GM19395 (cell line): Measurements from ENCODE around the gene FAM167B.
A peak's percentile ranks its signal among the peaks of the same experiment; 100 is the strongest.

Experiments
- ATAC-seq: cut with Tn5 transposase; IDR thresholded peaks from one replicate; pipeline ENCODE4 v1.9.1; 2021; ENCODE audit warnings: mild to moderate bottlenecking, moderate library complexity; ENCODE audit not compliant: unreplicated experiment

Gene FAM167B

GRCh38 chr1:32221980-32222755 is 24.9 kb upstream of the FAM167B start, which contains the start of the genes EIF3I and TMEM234:
TSS of gene EIF3I (plus strand) at chr1:32222407. CDS start at chr1:32222442, 35 bp downstream.
TSS of gene TMEM234 (minus strand) at chr1:32222353. CDS start at chr1:32222322, 31 bp downstream.
- peak; percentile 96 for ATAC-seq

- ATAC-seq: no peak
Measured at GRCh38 chr1:32223683-32224082, 23.3 kb upstream of the FAM167B start.

GRCh38 chr1:32224285-32224684 is 22.7 kb upstream of the FAM167B start:
- no peak for ATAC-seq

GRCh38 chr1:32228771-32229170 is 18.3 kb upstream of the FAM167B start:
- ATAC-seq: no peak

GRCh38 chr1:32231843-32232432 is 15.1 kb upstream of the FAM167B start:
- ATAC-seq: no peak

GRCh38 chr1:32232558-32233304 is 14.3 kb upstream of the FAM167B start:
- no peak for ATAC-seq

DNA sequence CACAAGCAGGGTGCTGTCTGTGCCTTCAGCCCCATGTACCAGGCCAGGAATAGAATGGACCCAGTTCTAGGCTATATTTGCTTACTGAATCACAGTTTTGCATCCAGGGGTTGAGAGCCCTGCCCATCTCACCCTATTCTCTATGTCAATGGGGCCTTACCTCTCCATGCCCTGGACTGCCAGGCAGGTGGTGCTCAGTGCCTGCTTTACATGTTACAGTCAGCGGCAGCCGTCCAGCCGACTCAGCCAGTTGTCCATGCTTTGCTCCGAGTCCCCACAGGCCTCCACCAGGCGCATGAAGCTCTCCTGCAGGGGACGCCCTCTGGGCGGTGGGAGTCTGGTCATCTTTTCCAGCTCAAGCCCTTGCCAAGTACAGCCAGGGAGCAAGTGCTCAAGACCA is 12.2 kb upstream of the FAM167B start:
- ATAC-seq: no peak

DNA sequence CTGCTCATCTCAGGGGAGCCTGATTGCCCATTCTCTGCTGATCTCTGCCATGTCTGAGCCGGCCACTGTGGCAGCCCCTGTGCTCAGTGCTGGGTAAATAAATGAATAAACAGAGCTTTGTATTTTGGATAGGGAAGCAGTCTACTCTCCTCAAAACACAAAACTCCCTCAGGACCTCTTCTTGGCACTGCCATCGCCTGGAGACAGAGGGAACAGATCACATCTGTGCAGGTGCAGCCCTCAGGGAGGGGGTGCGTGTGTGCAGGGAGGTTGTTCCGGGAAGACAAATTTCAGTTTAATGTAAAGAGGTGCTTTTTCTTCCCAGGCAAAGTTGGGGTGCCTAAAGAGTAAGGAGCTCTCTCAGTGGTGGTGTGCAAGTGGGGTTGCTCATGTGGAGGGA is 7.7 kb upstream of the FAM167B start:
- ATAC-seq: no peak

- ATAC-seq: no peak
Measured at GRCh38 chr1:32239790-32240139, 7.3 kb upstream of the FAM167B start.

DNA sequence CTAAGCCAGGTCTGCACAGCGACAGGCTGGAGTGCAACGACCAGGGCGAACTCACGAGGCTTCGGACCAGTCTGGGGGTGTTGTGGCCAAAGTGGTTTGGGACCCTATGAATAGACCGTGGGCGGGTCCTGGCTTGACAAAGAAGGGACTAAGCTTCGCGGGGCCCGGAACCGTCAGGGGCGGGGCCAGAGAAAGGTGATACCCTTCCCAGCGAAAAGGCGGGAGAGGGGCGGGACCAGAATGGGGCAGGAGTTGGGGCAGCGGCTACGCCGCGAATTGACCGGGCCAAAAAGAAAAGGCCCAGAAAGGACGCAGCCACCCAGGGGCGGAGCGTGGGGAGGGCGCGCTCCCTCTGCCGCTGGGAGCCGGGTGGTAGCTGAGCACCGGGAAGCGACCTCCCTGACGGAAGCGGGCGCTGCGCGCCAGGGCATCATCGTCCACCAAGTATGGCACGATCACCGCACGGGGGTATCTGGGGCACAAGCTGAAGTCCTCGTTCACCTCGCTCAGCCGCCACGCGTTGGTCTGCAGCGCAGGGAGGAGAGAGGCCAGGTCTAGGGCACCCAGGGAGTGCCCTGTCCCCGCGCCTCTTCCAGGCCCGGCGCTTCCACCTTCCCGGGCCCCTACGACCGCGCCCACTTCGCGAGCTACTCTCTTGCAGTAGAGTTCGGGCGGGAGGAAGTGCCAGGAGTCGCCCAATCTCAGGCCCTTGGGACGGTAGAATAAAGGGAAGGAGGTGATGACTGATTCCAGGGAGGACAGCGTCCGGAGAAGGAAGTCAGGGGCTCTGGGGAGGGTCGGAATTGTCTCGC is 6.7 kb upstream of the FAM167B start:
- no peak for ATAC-seq

GRCh38 chr1:32241001-32241763 is 5.8 kb upstream of the FAM167B start:
- ATAC-seq: no peak

- ATAC-seq: no peak
Measured at GRCh38 chr1:32242341-32242851, 4.6 kb upstream of the FAM167B start.

DNA sequence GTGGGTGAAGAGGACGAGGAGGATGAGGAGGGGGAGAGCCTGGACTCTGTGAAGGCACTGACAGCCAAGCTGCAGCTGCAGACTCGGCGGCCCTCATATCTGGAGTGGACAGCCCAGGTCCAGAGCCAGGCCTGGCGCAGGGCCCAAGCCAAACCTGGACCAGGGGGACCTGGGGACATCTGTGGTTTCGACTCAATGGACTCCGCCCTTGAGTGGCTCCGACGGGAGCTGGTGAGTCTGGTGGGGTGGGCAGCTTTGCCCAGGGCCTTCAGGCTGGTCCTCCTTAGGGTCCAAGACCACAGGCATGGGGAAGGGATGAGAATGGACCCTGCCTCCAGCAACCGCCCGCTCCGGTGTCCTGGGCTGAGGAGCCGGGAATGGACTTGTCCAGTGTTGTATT is 430 bp downstream of the FAM167B start:
- ATAC-seq: no peak

GRCh38 chr1:32247983-32248889 is 1.2 kb downstream of the FAM167B start:
- ATAC-seq: peak; percentile 28

- ATAC-seq: peak; percentile 67
Measured at GRCh38 chr1:32249831-32250525, 3.0 kb downstream of the FAM167B start.

- no peak for ATAC-seq
Measured at GRCh38 chr1:32250893-32251716, 4.1 kb downstream of the FAM167B start, which contains the start of gene LCK. TSS of gene LCK (plus strand) at chr1:32251265. CDS start at chr1:32274330, 23,065 bp downstream.
